Fibroblast of lung (primary cell): ENCODE measurements around the gene SLC6A9.

Experiments used
- CTCF ChIP-seq, 2 donors: IDR thresholded peaks in 1 of 2; conservative IDR thresholded peaks in 1 of 2; 1 replicate in 1 of 2; 2 replicates in 1 of 2; pipeline ENCODE4 v1.5.1; 2011 to 2012; ENCODE audit warnings: low read length in 2 of 2, control low read depth in 1 of 2, inconsistent platforms in 1 of 2, low read depth in 1 of 2, mild to moderate bottlenecking in 1 of 2
- EZH2 ChIP-seq: IDR thresholded peaks from 2 replicates; pipeline ENCODE4 v1.5.1; 2012; ENCODE audit warnings: low read length, control low read depth, mild to moderate bottlenecking; ENCODE audit errors: missing control alignments

- TF ChIP-seq CTCF (conservative IDR thresholded peaks at IDR 0.05 in 1 of 2, IDR thresholded peaks at IDR 0.05 in 1 of 2; ENCODE audit: low read depth in 1 of 2, low read length in 2 of 2) (no peak), EZH2 (no peak)
These were observed 16.7 kb downstream of the SLC6A9 start for GRCh38 chr1:44014365-44015104.
